ENCODE results near the gene C6orf89.
A peak's percentile ranks its signal among the peaks of the same experiment; 100 is the strongest.

The C6orf89 gene

DNA sequence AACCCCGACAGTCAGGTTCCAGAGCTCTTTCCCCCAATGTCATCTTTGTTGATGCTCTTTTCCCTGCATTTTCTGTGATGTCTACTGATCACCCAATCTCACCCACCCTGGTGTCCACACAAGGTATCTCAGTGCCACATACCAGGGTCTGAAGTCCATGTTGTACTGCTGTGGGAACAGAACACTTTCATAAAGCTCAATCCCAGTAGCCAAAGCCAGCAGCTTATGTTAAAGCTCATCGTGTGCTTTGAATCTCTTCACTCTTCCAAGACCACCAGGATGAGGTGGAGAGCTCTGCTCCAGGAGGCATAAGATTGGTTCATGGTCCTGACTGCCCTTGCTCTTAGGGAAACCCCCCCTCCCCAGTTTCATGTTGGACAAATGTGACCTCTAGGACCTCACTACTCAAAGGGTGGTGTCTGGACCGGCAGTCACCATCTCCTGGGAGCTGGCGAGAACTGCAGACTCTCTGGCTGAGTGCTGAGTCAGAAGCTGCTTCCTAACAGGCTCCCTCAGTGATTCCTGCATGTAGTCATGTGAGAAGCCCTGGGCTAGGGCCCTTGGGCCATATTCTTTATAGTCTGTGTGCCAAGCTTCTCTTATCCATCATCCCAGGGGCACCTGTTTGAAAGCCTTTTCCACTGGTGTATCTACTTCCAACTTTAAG is 33.1 kb upstream of the C6orf89 start:
- DNase-seq (ENCODE audit: low read depth in 3 of 3), result no peak

DNA sequence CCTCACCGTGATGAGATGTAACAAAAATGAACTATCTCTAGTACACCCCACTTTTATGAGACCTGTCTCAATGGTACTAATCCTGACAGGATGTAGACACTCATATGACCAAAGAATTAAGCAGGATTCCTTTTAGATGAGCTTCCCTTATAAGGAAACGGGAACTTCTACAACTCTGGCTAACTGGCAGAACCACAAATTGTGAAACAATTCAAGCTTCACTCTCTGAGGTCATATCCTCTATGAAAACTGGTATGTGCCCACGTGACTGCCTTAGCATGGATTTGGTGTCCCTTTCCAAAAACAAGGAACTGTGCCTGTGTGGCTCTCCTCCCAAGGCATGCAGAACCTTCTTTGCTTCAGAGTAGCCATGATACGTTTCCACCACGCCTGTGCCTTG is 32.4 kb upstream of the C6orf89 start:
- DNase-seq (ENCODE audit: low read depth in 3 of 3), result no peak

DNA sequence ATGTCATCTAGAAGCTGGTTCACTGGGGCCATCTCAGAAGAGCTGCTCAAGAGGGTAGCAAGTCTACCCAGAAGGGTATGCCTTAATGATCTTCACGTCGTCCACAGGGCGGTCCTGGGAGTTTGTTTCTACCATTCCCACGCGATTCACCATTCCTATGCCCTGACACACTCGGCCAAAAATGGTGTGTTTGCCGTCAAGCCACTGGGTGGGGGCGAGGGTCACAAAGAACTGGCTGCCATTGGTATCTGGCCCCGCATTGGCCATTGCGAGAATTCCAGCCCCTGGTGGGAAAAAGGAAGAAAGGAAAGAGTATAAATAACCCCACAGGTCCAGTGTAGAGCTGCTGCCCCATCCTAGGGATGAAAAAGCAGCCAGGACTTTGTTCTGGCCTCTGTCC is 30.0 kb upstream of the C6orf89 start:
- no peak for DNase-seq (ENCODE audit: low read depth in 3 of 3)

DNA sequence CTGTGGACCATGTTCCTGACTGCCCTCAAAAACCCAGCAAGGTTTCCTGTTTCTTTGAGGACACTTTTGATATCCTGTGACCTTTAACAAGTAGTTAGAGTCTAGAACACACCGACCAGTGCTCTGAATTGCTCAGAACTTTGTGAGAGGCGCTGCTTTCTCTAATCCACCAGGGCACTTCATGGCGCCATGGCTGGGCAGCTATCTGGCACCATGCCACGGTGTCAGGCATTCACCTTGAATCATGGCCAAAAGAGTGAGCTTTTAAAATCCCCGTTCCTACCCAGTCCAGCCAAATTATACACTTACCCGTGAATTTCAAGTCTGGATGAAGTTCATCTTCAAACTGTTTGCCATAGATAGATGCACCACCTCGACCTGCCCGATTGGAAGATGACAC is 29.5 kb upstream of the C6orf89 start:
- no peak for DNase-seq (ENCODE audit: low read depth in 3 of 3)

DNA sequence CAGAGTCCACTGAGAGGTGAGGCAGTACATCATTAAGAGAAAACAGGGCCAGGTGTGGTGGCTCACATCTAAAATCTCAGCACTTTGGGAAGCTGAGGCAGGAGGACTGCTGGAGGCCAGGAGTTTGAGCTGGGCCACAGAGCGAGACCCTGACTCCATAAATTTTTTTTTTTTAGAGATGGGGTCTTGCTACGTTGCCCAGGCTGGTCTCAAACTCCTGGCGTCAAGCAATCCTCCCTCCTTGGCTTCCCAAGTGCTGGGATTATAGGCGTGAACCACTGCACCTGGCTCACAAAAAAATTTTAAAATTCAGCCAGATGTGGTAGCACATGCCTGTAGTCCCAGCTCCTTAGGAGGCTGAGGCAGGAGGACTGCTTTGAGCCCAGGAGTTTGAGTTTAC is 28.4 kb upstream of the C6orf89 start:
- no peak for DNase-seq (ENCODE audit: low read depth in 3 of 3)

DNA sequence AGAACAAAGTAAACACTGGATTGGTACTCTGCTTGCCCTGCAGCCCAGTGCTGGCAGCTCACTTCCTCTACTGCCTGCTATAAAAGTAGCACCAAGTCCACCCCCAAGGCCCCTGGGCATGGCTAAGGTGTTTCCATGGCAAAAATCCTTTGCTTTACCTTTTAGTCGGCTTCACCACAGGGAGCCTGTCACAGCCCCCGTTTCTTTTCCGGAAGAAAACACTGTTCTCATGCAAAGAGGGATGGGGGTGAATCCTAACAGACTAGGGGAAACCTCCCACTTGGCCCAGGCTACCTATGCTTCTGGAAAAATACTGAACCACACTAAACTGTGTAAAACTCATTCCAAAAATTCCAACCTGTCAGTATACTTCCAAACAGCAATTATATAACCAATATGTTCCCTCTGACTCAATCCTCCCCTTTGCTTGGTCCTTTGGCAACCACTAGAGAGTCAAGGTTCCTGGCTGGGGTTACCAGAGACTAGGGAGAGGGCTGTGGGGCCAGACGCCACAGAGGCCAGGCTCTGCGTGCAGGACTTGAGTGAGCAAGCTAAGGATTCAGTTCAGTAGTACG is 27.3 kb upstream of the C6orf89 start:
- DNase-seq (ENCODE audit: low read depth in 3 of 3), result no peak

DNA sequence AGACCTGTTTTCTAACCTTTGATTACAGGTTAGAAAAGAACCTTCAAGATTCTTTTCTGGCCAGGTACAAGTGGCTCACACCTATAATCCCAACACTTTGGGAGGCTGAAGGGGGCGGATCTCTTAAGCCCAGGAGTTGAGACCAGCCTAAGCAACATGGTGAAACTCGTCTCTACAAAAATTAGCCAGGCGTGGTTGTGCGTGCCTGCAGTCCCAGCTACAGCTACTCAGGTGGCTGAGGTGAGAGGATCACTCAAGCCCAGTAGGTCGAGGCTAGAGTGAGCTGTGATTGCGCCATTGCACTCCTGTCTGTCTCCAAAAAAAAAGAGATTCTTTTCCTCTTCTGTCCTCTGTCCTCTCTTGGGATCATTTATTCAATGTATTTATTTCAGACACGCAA is 25.6 kb upstream of the C6orf89 start:
- no peak for DNase-seq (ENCODE audit: low read depth in 3 of 3)

DNA sequence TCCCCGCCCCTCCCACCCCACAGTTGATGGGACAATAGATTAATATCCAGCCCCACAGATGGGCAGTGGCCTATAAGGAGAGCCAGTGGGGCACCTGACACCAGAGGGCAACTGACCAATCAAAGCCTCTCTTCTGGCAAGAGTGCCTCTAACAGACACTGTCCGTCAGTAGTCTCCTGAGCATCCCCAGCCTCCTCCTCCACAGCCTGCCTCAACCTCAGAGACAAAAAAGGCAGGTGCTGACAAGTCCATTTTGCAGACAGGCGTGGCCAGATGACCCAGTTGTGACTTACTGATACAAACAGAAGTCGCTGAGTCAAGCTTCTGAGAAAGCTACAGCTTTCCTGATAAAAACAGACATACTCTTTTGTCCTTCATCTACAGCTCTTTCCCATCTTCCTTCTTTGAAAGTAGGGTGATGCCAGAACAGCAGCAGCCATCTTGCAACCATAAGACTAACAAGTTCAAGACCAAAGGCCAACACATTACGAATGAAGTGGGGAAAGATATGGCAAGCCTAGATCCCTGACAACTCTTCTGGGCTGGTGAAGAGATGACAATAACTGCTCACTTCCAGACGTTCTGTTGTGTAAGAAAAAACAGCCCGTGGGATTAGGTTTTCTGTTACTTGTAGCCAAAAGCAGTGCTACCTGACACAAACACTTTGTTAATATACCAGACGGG is 23.4 kb upstream of the C6orf89 start:
- DNase-seq (ENCODE audit: low read depth in 3 of 3), result no peak

DNA sequence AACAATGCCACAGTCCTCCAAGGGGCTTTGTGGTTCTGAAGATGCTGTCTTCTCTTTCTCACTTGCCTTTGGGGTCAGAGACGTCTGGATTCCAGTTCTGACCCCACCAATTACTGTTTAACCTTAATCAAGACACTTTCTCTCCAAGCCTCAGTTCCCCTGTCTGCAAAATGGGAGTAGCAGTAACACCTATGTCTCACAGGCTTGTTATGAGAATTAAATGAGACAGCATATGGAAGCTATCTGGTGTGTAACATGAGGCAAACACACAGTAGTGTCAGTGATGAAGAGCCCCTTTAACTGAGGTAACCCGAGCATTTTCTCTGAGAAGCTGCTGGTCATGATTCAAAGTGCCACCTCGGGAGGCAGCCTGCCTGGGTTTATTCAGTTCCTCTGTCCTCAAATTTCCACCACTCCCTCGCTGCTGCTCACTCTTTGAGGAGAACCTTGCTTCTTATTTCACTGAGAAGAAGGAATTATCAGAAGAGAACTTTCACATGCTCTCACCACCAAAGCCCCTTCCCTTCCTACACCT is 22.8 kb upstream of the C6orf89 start:
- no peak for DNase-seq (ENCODE audit: low read depth in 3 of 3)

DNA sequence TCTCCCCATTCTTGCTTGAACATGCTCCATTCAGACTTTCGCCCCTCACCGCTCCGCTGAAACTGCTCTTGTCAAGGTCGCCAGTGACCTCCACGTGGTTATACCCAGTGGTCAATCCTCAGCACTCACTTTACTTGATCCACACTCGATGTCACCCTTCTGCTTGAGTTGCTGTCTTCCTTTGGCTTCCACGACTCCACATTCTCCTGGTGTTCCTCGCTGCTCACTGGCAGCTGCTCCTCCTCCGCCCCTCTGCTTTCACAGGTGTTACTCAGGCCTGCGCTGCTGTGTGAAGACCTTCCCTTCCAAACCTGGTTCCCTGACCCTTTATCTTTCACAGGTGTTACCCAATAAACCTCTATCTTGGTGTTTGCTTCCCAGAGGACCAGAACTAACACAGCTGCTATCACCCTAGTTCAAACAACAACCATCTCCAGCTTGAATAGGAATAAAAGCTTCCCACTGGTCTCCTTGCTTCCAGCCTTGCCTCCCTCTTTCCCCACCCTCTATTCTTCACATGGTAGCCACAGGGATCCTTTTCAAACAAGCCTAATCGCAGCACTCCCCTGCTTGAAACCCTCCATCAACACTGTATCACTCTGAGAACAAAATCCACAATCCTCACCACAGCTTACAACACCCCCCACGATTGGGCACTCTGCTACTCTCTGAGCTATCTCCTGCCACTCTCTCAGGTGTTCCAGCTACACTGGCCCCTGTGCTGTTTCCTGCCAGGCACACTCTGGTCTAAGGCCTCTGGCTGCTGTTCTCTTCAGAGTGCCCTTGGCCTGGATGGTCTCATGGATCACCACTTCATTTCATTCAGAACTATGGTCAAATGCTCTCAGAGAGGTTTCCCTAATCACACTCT is 21.8 kb upstream of the C6orf89 start:
- no peak for DNase-seq (ENCODE audit: low read depth in 3 of 3)

DNA sequence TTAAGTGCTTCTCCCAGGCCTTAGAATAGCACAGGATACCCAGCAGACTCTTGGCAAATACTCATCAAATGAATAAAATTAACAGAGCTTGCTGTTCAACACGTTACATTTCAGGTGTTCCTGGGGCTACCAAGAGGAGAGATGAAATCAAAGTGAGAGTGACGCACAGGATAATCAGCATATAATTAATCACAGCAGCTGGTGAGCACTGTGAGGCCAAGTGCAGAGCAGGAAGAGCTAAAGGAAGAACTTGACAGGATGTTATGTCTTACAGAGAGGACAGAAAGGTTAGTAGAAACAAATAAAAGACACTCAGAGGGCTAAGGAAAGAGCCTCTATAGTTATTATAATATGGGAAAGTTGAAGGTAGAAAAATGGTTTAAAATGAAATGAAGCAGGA is 19.9 kb upstream of the C6orf89 start:
- DNase-seq (ENCODE audit: low read depth in 3 of 3), result no peak

DNA sequence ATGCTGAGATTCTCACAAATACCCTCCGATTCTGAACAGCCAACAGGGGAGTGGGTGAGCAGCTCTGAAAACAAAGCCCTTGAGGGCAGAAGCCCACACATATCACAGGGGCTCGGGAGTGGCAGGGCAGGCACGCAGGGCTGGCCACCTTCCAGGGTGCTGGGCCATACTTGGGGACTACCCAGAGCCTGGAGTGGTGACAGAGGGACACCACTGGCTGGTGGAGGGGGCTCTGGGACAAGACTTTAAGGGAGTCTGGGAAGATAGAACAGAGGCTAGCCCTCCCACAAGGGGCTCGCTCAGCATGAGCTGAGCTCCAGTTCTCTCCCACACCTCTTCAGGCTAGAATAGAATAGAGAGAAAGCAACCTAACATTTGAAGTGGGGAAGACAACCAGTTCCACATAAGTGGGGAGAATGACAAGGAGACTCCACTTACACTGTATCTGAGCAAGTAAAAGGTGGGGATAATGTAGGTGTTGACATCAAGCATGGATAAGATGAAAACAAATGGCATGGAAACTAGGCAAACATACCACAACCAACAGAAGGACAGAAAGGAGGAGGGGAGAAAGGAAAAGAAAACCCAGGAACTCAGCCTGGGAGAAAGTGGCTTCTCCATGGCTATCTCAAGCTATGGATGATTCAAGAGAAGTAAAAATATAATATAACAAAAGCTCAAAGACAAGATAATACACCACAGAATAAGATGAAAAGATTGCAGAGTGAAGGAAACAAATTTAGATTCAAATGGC is 18.1 kb upstream of the C6orf89 start:
- no peak for DNase-seq (ENCODE audit: low read depth in 3 of 3)

DNA sequence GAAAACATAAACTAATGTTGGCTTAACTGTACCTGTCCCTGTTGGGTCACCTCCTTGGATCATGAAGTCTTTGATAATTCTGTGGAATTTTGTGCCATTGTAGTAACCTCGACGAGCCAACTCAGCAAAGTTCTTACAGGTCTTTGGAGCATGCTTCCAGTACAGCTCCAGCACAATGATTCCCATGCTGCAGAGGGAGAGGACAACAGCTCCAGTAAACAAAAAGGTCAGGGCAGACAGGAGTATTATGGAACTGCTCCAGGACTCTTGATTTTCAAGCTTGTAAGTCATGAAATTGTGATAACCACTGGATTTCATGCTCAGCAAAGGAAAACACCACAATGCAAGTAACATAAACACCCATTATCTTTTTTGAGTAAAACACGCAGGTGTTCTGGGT is 14.1 kb upstream of the C6orf89 start:
- no peak for DNase-seq (ENCODE audit: low read depth in 3 of 3)

DNA sequence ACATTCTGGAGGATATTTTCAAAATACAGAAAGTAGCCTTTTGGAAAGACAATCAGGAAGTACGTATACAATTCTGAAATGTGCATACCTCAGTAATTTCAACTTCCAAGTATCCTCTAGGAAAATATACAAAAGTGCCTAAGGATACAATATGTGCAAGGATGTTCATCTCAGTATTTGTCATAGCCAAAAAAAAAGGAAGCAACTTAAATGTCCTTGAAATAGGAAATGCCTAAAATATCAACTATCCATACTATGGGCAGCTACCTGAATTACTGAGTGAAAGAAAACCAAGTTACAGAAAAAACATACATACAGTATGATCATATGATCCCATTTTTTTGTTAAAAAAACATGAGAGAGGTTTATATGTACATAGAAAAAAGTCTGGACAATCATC is 12.6 kb upstream of the C6orf89 start:
- DNase-seq (ENCODE audit: low read depth in 3 of 3), result no peak

DNA sequence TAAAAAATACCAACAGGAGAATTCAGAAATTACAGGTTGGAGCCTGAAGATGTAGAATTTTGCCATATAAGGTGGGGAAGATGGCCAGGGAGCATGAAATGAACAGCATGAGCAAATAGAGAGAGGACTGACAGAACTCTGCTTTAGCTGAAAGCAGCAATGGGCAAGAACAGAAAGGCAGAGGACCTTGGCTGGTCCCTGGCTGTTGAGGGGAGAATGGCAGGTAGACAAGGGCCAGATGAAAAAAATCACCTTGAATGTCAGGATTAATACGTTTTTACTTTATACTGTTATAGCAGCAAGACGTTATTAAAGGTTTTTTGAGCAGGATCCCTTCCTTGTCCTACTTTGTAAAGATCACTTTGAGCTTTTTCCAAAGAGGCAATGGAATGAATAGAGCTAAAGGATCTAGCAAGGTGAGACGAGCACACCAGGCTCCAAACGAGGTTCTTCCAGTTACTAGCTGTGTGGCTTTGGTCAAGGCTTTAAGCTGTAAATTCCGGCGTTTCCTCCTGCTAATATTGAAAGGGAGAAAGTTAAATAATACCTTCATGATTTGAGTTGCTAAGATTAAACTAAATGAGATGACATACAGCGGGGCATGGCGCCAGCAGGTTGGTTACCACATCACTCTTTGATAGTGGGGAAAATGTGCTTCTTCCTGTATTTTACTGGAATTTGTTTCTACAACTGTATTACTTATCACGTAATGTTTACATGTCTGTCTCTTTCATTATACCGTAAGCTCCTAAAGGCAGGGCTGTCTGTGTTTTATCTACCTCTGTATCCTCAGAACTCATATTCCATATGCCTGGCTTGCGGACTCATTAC is 11.9 kb upstream of the C6orf89 start:
- no peak for DNase-seq (ENCODE audit: low read depth in 3 of 3)

DNA sequence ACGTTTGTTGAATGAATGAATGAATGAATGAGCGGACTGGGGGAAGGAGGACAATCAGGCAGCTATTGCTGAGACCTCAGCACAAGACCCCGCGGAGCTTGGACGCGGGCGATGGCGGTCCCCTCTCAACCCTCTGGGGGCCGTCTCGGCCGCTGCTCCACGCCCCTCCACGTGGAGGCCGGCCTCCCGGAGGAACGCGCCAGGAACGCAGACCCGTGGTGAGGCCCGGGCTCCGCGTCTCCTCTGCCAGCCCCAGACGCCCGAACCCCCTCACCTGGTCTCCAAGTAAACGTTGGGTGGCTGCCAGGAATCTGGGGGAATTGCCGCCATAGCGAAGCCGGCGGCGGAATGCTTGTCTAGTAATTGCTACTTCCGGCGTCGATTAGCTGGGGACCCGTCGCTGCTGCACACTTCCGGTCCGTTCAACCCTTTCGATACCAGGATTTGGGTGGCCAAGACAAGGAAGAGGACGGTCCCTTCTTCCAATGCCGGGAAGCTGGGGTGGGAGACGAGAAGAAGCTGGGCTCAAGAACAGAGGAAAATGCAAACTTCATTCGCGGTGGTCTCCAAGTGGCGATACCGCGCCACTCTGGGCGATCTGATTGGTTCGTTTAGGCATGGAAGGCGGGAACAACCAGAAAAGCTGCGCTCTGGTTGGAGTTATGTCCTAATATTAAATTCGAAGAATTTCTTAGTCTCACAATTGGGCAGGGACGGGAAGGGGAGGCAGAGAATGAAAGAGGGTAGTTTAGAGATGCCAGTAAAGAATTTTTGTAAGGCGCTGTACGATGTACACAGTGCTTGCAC is 11.1 kb upstream of the C6orf89 start, which contains the start of gene PPIL1:
Gene PPIL1 (minus strand): TSS at position 361 of the 807 bp plus-strand sequence. CDS start 31 bp downstream, at position 330.
- DNase-seq (ENCODE audit: low read depth in 3 of 3), result peak; percentile 69 to 74 (median 70)

DNA sequence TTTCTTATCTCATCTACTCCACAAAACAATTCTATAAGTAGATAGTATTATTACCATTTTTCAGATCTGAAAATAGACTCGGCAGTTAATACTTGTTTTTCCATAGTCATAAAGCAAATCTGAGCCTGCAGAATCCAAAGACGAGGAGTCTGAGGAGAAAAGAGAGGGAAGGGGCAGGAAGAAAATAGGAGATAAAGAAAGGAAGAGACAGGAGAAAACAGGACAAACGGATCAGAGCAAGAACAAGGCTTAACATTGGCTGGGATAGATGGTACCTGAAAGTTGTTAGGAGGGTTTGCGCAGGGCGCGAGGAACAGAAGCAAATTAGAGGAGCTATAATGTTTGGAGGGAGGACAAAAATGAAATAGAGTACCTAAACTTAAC is 10.5 kb upstream of the C6orf89 start:
- DNase-seq (ENCODE audit: low read depth in 3 of 3), result no peak

DNA sequence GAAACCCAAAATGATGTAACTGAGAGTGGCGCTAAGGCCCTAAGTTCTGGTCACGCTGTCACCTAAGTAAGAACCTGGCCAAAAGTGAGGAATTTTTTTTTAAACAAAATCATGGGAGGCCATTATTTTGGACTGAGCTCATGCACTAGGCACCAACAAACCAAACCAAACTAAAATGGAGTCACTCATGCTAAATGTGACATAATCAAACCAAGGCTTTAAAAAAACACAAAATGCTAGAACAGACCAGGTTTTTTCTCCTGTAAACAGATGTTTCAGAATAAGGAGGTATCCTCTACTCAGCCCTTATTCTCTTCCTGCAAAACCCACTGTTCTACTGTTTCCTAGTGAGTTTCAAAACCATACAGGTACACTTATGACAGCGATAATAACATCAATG is 1.1 kb upstream of the C6orf89 start:
- DNase-seq (ENCODE audit: low read depth in 3 of 3), result no peak

DNA sequence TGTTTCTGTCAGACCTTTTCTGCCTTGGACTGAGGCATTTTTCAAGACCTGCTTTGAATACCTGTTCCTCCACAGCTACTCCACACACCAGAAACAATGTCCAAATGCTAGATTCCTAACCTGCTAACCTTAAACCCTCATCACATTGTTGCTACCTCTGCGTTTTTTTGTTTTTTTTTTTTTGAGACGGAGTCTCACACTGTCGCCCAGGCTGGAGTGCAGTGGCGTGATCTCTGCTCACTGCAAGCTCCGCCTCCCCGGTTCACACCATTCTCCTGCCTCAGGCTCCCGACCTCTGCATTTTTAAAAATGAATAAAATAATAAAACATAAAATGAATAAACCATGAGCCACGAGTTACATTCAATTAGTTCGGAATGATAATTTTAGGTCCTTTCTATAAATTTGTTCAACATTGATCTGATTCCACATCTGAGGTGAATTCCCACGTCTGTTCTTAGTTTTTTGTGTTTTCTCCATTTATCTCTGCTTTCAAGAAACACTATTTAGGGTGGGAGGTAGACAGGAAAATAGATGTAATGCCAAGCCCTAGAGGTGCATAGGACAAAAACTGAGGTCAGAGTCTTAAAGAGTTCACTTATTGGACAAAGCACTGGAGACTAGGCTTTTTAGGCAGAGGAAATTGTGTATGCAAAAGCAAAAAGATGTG is 1.3 kb downstream of the C6orf89 start:
- DNase-seq (ENCODE audit: low read depth in 3 of 3), result no peak
